Measurements from ENCODE around the gene CHAD.

GRCh38 chr17:50484386-50485155 is 15.9 kb upstream of the CHAD start:
- TF ChIP-seq CTCF (IDR thresholded peaks at IDR 0.05) = no peak
- TF ChIP-seq POLR2AphosphoS5 (IDR thresholded peaks at IDR 0.05; ENCODE audit: low read depth, low read length) = no peak
- no peak for TF ChIP-seq REST (IDR thresholded peaks at IDR 0.05; ENCODE audit: insufficient read depth in 1 of 2, low read depth in 2 of 2, low read length in 1 of 2)

All from Panc1 (cell line).